ENCODE data around the gene GPR55. TPM values are rescaled to one million over a fixed set of nuclear protein-coding genes. Genes with fewer than 3 reads are reported as not detected.

The GPR55 gene
- polyA plus RNA-seq, 10 donors: 0.07 to 0.37 (median 0.08) TPM; not detected in 5

- DNase-seq: no peak
Measured at GRCh38 chr2:230921806-230922595, 3.0 kb downstream of the GPR55 start.

- DNase-seq: no peak
Measured at GRCh38 chr2:230920167-230920566, 4.9 kb downstream of the GPR55 start.

DNA sequence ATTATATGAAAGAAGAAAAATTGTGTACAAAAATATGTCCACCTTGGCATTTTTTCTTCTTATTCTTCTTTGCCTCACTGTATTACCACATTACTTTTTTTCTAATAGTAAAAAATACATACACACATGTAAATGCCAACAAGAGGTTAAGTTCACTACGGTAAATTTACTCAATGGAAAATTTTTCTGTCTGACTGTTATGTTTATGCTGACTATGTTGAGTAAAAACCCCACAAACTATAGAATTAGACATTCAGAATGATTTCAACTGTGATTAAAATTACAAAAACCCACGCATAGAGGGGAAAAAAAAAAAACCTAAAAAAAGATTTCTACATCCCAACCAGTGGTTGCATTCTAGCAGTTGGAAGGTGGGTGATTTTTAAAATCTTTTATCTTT, 5.4 kb downstream of the GPR55 start:
- DNase-seq: no peak

- no peak for DNase-seq
Measured at GRCh38 chr2:230919240-230919639, 5.8 kb downstream of the GPR55 start.

DNA sequence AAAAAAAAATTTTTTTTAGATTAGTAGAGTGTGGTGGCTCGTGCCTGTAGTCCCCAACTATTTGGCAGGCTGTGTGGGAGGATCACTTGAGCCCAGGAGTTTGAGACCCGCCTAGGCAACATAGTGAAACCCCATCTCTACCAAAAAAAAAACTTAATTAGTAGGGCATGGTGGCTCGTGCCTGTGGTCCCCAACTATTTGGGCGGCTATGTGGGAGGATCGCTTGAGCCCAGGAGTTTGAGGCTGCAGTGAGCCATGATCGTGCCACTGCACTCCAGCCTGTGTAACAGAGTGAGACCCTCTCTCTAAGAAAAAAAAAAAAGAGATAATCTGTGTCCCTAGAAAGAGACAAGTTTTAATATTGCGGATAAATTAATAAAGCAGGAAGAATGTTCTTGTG, 8.8 kb downstream of the GPR55 start:
- DNase-seq: no peak

DNA sequence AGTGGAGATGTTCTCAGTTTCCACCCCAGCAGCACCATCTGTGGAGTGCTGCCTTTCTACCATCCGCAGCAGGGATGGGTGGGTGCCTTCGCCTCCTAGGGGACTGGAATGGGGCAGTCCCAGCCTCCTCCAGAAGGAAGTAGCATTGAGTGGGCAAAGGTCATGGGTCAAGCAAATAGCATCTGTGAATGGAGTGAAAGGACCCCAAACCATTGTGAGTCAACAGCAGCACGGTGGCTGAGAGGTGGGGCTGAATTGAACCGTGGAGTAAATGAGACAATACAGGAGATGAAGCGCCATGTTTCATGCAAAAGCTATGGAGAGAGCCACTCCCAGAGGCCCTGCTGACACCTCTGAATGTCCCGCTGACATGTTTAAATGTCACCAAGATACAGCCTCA, 9.7 kb downstream of the GPR55 start:
- no peak for DNase-seq

- DNase-seq: no peak
Measured at GRCh38 chr2:230914886-230915285, 10.2 kb downstream of the GPR55 start.

DNA sequence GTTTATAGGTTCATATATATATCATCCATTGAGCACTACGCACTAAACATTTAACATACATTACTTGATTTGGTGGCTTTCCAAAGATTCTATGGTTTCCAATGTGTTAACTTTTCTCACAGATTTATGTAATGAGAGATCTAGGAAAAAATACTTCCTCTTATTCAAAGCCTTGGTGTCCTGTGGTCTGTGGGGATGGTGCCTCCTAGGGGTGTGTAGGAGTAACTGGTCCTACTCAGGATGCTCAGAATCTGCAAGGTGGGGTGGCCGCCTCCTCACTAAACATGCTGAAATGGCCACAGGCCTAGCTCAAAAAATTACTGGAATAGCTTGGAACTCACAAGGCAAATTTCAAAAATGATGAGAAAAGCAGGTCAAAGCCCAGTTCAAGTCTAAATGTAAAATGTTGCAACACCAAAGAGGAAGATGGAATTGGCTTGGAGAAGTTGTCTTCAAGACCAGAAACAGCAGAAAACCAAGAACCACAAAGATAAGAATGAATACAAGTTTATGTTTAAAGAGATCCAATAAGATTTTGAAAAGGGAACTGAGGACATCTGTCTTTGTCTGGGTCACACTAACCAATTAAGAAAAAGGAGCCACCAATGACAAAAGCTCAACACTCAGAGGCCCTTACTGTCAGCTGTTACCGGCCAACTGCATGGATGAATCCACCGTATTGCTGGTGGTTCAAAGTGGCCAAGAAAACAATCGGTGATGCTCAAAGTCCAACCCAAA, 11.5 kb downstream of the GPR55 start:
- DNase-seq: peak; percentile 13 to 45 (median 26)

- DNase-seq: no peak
Measured at GRCh38 chr2:230912724-230913123, 12.3 kb downstream of the GPR55 start.

GRCh38 chr2:230912046-230912445, 13.0 kb downstream of the GPR55 start:
- no peak for DNase-seq

DNA sequence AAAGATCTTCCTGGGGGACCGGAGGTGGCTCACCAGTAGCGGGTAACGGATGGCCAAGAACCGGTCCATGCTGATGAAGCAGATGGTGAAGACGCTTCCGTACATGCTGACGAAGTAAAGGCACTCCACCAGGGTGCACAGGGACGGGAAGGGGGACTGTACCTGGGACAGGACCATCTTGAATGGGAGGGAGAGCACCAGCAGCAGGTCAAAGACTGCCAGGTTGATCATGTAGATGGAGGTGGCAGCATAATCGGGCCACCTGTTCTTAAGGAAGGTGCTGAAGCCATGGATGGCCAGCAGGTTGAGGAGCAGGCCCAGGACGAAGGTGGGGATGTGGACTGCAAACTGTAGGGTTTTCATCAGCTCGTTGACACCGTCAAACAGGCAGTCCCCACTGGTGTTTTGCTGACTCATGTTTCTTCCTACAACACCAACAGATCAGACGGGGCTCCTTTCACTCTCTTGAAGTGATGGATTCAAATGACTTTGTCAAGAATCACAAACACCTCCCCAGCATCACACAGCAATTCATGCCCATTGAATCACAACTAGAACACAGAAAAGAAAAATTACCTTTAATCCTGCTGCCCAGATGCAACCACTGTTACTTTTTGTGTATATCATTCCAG, 14.4 kb downstream of the GPR55 start:
- no peak for DNase-seq

DNA sequence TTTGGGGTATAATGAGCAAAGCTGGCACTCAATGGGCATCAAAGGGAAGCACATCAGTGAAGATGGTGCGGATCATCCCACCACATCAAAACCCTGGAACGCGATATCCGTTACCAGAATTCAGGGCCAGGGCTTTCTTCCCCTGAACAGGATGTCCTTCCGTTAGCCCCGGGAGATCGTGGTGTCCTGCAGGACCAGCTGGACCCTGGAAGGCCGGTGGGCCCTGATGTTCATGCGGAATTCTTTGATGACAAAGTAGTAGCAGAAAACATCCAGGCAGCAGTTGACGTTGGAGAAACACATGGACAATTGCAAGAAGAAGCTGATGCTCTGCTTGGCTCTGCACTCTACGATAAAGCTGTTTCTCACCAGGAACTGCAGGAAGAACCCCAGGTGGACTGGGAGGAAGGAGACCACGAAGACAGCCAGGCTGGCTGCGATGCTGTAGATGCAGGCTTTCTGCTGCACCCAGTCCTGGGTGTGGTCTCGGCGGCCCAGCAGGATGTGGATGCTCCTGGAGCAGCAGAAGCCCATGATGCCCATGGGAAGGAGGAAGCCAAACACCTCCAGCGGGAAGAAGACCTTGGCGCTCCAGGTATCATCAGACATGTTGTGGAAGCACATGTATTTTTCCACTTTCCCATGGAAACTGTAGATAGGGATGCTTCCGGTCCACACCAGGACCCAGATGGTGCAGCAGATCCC, 15.0 kb downstream of the GPR55 start:
- DNase-seq: no peak

DNA sequence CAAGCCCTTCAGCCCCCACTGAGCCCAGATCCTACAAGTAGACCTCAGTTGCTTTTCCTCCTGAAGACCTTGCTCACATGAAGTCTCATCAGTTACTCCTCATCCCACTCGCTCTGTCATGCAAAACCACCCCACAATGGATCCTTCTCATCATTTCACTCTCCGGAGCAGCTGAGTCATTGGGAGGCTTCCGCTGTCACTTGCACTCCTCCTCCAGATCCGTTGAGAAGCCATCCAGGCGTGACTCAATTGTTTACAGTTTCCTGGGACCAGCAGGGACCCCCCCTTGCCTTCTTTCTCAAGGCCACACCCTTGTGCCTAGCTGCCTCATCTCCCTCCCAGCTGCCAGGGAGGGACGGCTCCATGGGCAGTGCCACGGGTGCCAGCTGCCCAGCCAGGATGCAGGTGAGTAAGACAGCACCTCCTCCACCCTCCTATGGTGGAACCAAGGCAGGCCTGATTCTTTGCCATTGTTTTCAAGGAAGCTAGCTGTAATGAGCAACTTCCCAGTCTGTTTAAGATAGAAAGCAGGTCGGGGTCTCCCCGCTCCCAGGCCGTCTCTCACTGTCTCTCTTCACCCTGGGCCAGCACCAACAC, 16.3 kb downstream of the GPR55 start:
- peak in 1 of 3 donors; percentile 25 for DNase-seq

DNA sequence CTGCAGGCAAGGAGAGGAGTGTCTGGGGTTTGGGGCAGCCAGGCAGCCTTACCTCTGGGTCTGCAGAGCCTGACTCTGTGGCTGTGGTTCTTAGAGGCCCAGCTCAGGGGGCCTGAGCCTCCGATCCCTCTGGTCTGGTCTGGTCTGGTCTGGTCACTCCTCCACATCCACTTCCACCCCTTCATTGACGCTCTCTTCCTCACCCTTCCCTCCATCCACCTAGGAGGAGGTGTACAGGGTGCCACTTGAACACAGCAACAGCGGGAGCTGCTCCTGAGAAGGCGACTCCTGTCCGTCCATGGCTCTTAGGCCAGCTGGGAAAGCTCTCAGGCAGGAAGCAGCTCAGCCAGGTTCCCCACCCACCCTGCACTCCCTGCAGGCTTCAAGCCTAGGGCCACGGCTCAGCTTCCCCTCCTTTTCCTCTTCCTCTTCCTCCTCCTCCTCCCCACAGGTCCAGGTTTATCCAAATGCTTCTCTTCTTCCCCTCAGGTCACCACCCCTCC, 16.9 kb downstream of the GPR55 start:
- no peak for DNase-seq

GRCh38 chr2:230907361-230908091, 17.5 kb downstream of the GPR55 start:
- DNase-seq: no peak

GRCh38 chr2:230906471-230907230, 18.4 kb downstream of the GPR55 start:
- no peak for DNase-seq

DNA sequence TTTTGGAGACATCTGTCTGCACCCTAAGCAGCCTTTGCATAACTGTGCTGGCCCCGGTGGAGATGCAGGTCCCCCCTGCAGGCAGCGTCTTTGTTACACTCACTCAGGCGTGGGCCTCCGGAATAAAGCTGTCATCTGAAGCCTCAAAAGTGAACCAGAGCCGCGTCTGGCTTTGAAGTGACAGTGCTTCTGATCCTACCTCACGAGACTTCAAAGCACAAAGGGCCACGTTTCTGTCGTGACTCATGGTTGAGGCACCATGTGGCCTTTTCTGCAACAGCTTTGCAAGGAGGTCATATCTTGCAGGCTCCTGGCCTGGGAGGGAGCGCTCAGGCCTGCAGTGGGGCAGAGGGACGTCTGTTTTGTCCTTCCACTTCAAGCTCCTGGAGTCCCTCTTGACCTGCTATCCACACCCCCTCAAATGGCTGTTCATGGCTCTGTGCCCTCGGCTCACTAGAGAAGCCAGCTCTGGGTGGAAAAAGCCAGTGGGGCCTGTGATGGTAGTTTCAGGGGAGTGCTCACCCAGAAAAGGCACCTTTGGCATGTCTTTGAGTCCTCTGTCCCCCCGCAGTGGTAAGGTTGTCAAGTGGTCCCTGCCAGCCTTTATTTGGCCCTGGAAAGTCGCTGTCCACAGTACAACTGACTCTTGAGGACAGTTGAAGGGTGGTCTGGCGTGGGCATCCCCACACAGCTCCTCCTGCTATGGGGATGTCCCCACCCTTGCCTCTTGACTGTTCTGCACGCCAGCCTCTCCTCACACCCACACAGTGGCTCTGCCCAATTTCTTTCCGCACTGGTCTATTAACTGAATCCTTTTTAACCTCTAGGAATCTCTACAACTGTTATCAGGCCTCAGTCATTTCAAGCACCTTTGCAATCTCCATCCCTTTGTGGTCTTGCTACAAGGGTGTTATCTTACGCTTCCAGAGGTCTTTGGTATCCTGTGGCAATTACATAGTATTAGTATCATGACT, 19.3 kb downstream of the GPR55 start:
- no peak for DNase-seq

- DNase-seq: no peak
Measured at GRCh38 chr2:230904856-230905447, 20.1 kb downstream of the GPR55 start.
